SK-N-SH (cell line): Measurements from ENCODE around the gene MOGAT3.

ENCODE experiments used
- TF ChIP-seq, protein P1 (sequence below): fragments of 200-600 bp; sonication (generic); IDR thresholded peaks from 2 replicates; pipeline ENCODE4 v1.6.1; 2017; ENCODE audit warnings: antibody characterized with exemption, mild to moderate bottlenecking, moderate library complexity
- TF ChIP-seq, protein P2 (sequence below): IDR thresholded peaks from 2 replicates; pipeline ENCODE4 v1.4.0; 2012; ENCODE audit warnings: low read depth, borderline replicate concordance

DNA sequence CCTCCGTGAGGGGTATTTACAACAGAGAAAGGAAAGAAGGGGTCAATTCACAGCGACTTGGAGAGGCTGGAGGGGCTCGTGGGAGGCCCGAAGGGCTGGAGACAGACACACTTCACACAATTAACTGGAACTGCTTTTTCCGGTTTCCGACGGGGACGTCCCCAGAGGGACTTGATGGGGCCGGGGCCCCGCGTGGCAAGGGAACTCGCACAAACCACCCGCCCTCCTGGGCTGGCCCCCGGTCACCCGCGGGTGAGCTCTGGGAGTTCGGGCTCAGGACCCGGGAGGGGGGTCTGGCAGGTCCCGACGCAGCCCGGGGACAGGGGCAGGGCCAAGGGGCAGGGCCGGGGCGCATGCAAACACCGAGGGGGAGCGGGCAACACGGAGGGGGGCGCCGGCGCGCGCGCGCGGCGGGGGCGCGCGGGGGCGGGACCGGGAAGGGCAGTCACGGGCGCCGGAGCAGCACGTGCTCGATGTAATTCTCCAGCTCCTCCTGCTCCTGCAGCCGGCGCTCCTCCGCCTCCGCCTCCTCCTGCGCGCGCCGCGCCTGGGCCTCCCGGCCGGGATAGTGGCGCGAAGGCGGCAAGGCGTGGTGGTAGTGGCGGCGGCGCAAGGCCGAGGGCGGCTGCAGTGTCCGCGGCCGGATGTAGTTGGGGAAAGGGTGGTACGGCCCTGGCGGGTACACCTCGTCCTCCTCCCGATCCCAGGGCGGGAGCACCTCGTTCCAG is 38.1 kb downstream of the MOGAT3 start:
- TF ChIP-seq, protein P1, sequence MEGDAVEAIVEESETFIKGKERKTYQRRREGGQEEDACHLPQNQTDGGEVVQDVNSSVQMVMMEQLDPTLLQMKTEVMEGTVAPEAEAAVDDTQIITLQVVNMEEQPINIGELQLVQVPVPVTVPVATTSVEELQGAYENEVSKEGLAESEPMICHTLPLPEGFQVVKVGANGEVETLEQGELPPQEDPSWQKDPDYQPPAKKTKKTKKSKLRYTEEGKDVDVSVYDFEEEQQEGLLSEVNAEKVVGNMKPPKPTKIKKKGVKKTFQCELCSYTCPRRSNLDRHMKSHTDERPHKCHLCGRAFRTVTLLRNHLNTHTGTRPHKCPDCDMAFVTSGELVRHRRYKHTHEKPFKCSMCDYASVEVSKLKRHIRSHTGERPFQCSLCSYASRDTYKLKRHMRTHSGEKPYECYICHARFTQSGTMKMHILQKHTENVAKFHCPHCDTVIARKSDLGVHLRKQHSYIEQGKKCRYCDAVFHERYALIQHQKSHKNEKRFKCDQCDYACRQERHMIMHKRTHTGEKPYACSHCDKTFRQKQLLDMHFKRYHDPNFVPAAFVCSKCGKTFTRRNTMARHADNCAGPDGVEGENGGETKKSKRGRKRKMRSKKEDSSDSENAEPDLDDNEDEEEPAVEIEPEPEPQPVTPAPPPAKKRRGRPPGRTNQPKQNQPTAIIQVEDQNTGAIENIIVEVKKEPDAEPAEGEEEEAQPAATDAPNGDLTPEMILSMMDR: no peak
- TF ChIP-seq, protein P2, sequence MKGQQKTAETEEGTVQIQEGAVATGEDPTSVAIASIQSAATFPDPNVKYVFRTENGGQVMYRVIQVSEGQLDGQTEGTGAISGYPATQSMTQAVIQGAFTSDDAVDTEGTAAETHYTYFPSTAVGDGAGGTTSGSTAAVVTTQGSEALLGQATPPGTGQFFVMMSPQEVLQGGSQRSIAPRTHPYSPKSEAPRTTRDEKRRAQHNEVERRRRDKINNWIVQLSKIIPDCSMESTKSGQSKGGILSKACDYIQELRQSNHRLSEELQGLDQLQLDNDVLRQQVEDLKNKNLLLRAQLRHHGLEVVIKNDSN: peak; percentile 63; the same call in 1 of the 2 replicates
